GM23248 (cell line): ENCODE data around the gene ZNF587. TPM values are rescaled to one million over a fixed set of nuclear protein-coding genes. Genes with fewer than 3 reads are reported as not detected.
"Not testable (repeated sequence)": the region's sequence is repeated elsewhere in the genome, so short reads cannot be mapped to it uniquely, and the experiment has no call there.

ENCODE experiments used
- DNase-seq: peaks from one replicate; pipeline ENCODE4 v3.0.0-alpha.2; 2015
- H2AFZ ChIP-seq: fragments of 200-600 bp; sonication (generic); 2 replicates; pipeline ENCODE4 v1.6.1; 2016; ENCODE audit warnings: antibody characterized with exemption
- H3F3A ChIP-seq: fragments of 200-600 bp; sonication (generic); 2 replicates; pipeline ENCODE4 v1.6.1; 2016; ENCODE audit warnings: mild to moderate bottlenecking, antibody characterized with exemption, mixed run types; ENCODE audit not compliant: insufficient read depth
- H3K27ac ChIP-seq: fragments of 200-600 bp; sonication (generic); 2 replicates; pipeline ENCODE4 v1.5.1; 2016; ENCODE audit warnings: mild to moderate bottlenecking
- H3K27me3 ChIP-seq: fragments of 200-600 bp; sonication (generic); replicated peaks from 2 replicates; pipeline ENCODE4 v1.6.1; 2016; ENCODE audit warnings: mild to moderate bottlenecking; ENCODE audit not compliant: insufficient read depth
- H3K36me3 ChIP-seq: fragments of 200-600 bp; sonication (generic); 2 replicates; pipeline ENCODE4 v1.6.1; 2016; ENCODE audit warnings: low read depth, mild to moderate bottlenecking
- H3K4me1 ChIP-seq: fragments of 200-600 bp; sonication (generic); 2 replicates; pipeline ENCODE4 v1.6.1; 2016; ENCODE audit warnings: mild to moderate bottlenecking; ENCODE audit not compliant: insufficient read depth
- H3K4me2 ChIP-seq: fragments of 200-600 bp; sonication (generic); one replicate; pipeline ENCODE4 v1.6.1; 2016; ENCODE audit warnings: mild to moderate bottlenecking; ENCODE audit not compliant: unreplicated experiment
- H3K4me3 ChIP-seq: fragments of 200-600 bp; sonication (generic); 2 replicates; pipeline ENCODE4 v1.5.1; 2016; ENCODE audit warnings: mild to moderate bottlenecking
- H3K79me2 ChIP-seq: fragments of 200-600 bp; sonication (generic); 2 replicates; pipeline ENCODE4 v1.6.1; 2016; ENCODE audit warnings: mild to moderate bottlenecking; ENCODE audit not compliant: insufficient read depth
- H3K9ac ChIP-seq: fragments of 200-600 bp; sonication (generic); 2 replicates; pipeline ENCODE4 v1.6.1; 2016; ENCODE audit warnings: mild to moderate bottlenecking
- H3K9me2 ChIP-seq: fragments of 200-600 bp; sonication (generic); 2 replicates; pipeline ENCODE4 v1.6.1; 2016; ENCODE audit warnings: mixed run types, mild to moderate bottlenecking, moderate library complexity; ENCODE audit not compliant: insufficient read depth
- H3K9me3 ChIP-seq: fragments of 200-600 bp; sonication (generic); one replicate; pipeline ENCODE4 v1.6.1; 2017; ENCODE audit warnings: low read depth
- H4K20me1 ChIP-seq: fragments of 200-600 bp; sonication (generic); 2 replicates; pipeline ENCODE4 v1.6.0; 2016; ENCODE audit not compliant: insufficient read depth
- EZH2 ChIP-seq: fragments of 200-600 bp; sonication (generic); IDR thresholded peaks from 2 replicates; pipeline ENCODE4 v1.6.1; 2018; ENCODE audit warnings: antibody characterized with exemption, mild to moderate bottlenecking; ENCODE audit not compliant: insufficient read depth, poor library complexity, severe bottlenecking
- EZH2phosphoT487 ChIP-seq: fragments of 200-600 bp; sonication (generic); IDR thresholded peaks from 2 replicates; pipeline ENCODE4 v1.6.1; 2018; ENCODE audit warnings: antibody characterized with exemption, moderate library complexity, mild to moderate bottlenecking, low read depth; ENCODE audit not compliant: insufficient read depth
- WGBS, 2 experiments: methylation state at CpG; one replicate each; pipeline ENCODE4 v1.1.6; 2015 to 2017; ENCODE audit warnings: low lambda C conversion rate in 2 of 2, low coverage in 1 of 2; ENCODE audit errors: missing lambda C conversion rate in 2 of 2; 5-methylcytosine and 5-hydroxymethylcytosine counted together
- in situ Hi-C: fragments of 300-500 bp; cut with MboI; formaldehyde crosslinking; loops from 2 replicates; pipeline ENCODE4 v1.15.0; 2020
- polyA plus RNA-seq: library from polyadenylated mRNA; unstranded; fragments of >200 nt; fragmentation: Nextera tagmentation; extraction: Ambion mirVana; gene quantifications from 2 replicates; pipeline ENCODE4 v1.2.1, GENCODE V29; 2016
- total RNA-seq: library from RNA; depleted of rRNA; stranded (reverse); fragments of >200 nt; shearing (Covaris generic); gene quantifications from 2 replicates; pipeline ENCODE4 v1.2.3, GENCODE V29; 2014

Gene ZNF587
- total and polyA plus RNA-seq, 2 experiments from 2014 or later, result 6.9 to 14.3 TPM

- Histone ChIP-seq H3K27ac (peak overlapping the region; percentile 88), H3K4me1 (peaks cover 13% of the 10 kb centered on the region), H4K20me1 (no peaks in the 10 kb centered on the region), H3K4me3 (peak overlapping the region; percentile 94), H3K36me3 (peaks cover 12% of the 10 kb centered on the region; the same call in 1 of the 2 replicates), H3K9ac (peak overlapping the region; percentile 90), H3K4me2 (peak overlapping the region; percentile 97), H3K79me2 (peaks cover 74% of the 10 kb centered on the region), H3K27me3 (no peaks in the 10 kb centered on the region), H3F3A (peaks cover 29% of the 10 kb centered on the region), H2AFZ (peak overlapping the region; percentile 94), H3K9me2 (no peaks in the 10 kb centered on the region), H3K9me3 (no peaks in the 10 kb centered on the region)
- peak; percentile 78 for DNase-seq
- TF ChIP-seq EZH2phosphoT487, result no peak
- WGBS, 2 experiments, result 1 to 3% methylated on average over 14 to 19 of the region's 19 CpGs
- in situ Hi-C loops, result no loop called here
Observed at GRCh38 chr19:57803594-57804325, 45.9 kb upstream of the ZNF587 start.

GRCh38 chr19:57807541-57807940, 42.1 kb upstream of the ZNF587 start:
- peak; percentile 51 for DNase-seq
- H3K27me3 ChIP-seq, result no peaks in the 10 kb centered on the region
- H3K4me2 ChIP-seq, result no peak overlapping the region
- TF ChIP-seq EZH2 (no peak), EZH2phosphoT487 (no peak)
- H3K27ac ChIP-seq, result 0 out of 2 replicates have a peak overlapping the region, but pooled peaks have one; percentile 10
- H3K79me2 ChIP-seq, result peaks cover 72% of the 10 kb centered on the region
- H3K9me3 ChIP-seq, result no peaks in the 10 kb centered on the region
- H3K4me3 ChIP-seq, result no peak overlapping the region
- peaks cover 29% of the 10 kb centered on the region for H3F3A ChIP-seq
- H3K9me2 ChIP-seq, result no peaks in the 10 kb centered on the region
- H2AFZ ChIP-seq, result no peak overlapping the region
- peaks cover 9% of the 10 kb centered on the region for H3K4me1 ChIP-seq
- H3K9ac ChIP-seq, result no peak overlapping the region
- peaks cover 12% of the 10 kb centered on the region; the same call in 1 of the 2 replicates for H3K36me3 ChIP-seq
- H4K20me1 ChIP-seq, result no peaks in the 10 kb centered on the region
- 90 to 95% methylated on average over 2 of the region's 2 CpGs for WGBS, 2 experiments
- in situ Hi-C loops, result no loop called here

GRCh38 chr19:57810410-57811295, 39.0 kb upstream of the ZNF587 start:
- H3K4me2 ChIP-seq, H2AFZ ChIP-seq, H3K9me2 ChIP-seq, H4K20me1 ChIP-seq, H3K9me3 ChIP-seq, H3K27me3 ChIP-seq, in situ Hi-C loops, H3K4me3 ChIP-seq, H3K27ac ChIP-seq, DNase-seq, H3K9ac ChIP-seq, H3K4me1 ChIP-seq: not testable (repeated sequence)
- peaks cover 10% of the 10 kb centered on the region; the same call in 1 of the 2 replicates for H3K36me3 ChIP-seq
- H3K79me2 ChIP-seq, result peaks cover 79% of the 10 kb centered on the region
- peaks cover 11% of the 10 kb centered on the region for H3F3A ChIP-seq
- 80 to 83% methylated on average over 17 of the region's 17 CpGs for WGBS, 2 experiments

- in situ Hi-C loops, result no loop called here
- Histone ChIP-seq H3K9me3 (no peaks in the 10 kb centered on the region), H3K9me2 (no peaks in the 10 kb centered on the region), H3K79me2 (peaks cover 68% of the 10 kb centered on the region), H3K9ac (no peak overlapping the region), H3K27ac (no peak overlapping the region), H3K4me3 (no peak overlapping the region), H3F3A (peaks cover 10% of the 10 kb centered on the region), H3K27me3 (no peaks in the 10 kb centered on the region), H3K4me2 (no peak overlapping the region), H3K4me1 (no peaks in the 10 kb centered on the region), H2AFZ (no peak overlapping the region), H3K36me3 (peaks cover 8% of the 10 kb centered on the region; the same call in 1 of the 2 replicates), H4K20me1 (no peaks in the 10 kb centered on the region)
- DNase-seq, result no peak
- whole genome bisulfite sequencing, 2 experiments, result 94 to 97% methylated on average over 3 of the region's 3 CpGs
- TF ChIP-seq EZH2, result no peak
- TF ChIP-seq EZH2phosphoT487, result no peak
Observed at GRCh38 chr19:57812226-57812625, 37.4 kb upstream of the ZNF587 start.

GRCh38 chr19:57812975-57813820, 36.5 kb upstream of the ZNF587 start:
- H3K27ac ChIP-seq, H4K20me1 ChIP-seq, H3K27me3 ChIP-seq, H3K36me3 ChIP-seq, H3F3A ChIP-seq, H2AFZ ChIP-seq, H3K4me1 ChIP-seq, H3K9me2 ChIP-seq, H3K9me3 ChIP-seq, H3K4me2 ChIP-seq, DNase-seq, in situ Hi-C loops: not testable (repeated sequence)
- peak overlapping the region; percentile 93; the same call in 1 of the 2 replicates for H3K4me3 ChIP-seq
- peaks cover 68% of the 10 kb centered on the region for H3K79me2 ChIP-seq
- H3K9ac ChIP-seq, result 0 out of 2 replicates have a peak overlapping the region, but pooled peaks have one; percentile 91
- WGBS, 2 experiments, result 83 to 85% methylated on average over 13 of the region's 13 CpGs
